Breast epithelium (tissue), 3 donors: ENCODE results near the gene GRB14.

ENCODE experiments used
- CTCF ChIP-seq, 3 donors: fragments of 450-650 bp; IDR thresholded peaks; one replicate each; pipeline ENCODE4 v1.5.1; 2016 to 2017; ENCODE audit warnings: antibody characterized with exemption in 3 of 3, mild to moderate bottlenecking in 3 of 3, moderate library complexity in 3 of 3
- POLR2A ChIP-seq: fragments of 450-650 bp; IDR thresholded peaks from one replicate; pipeline ENCODE4 v1.6.1; 2016; ENCODE audit warnings: antibody characterized with exemption, mild to moderate bottlenecking, moderate library complexity
- POLR2AphosphoS5 ChIP-seq, 3 donors: sonication (generic); formaldehyde crosslinking; IDR thresholded peaks; one replicate each; pipeline ENCODE4 v1.6.1; 2017; ENCODE audit warnings: antibody characterized with exemption in 3 of 3

GRCh38 chr2:164522561-164522981, 98.7 kb downstream of the GRB14 start:
- TF ChIP-seq POLR2AphosphoS5 (IDR thresholded peaks at IDR 0.05): no peak
- TF ChIP-seq CTCF (IDR thresholded peaks at IDR 0.05): no peak
- TF ChIP-seq POLR2A: no peak
